ENCODE results near the gene THOC6. TPM values are rescaled to one million over a fixed set of nuclear protein-coding genes. Genes with fewer than 3 reads are reported as not detected.

The THOC6 gene
- total RNA-seq (2014; rRNA removed; shearing (Covaris generic)), result 32.1 and 35.2 TPM in 2 replicates

GRCh38 chr16:3023669-3024478, at the start of gene THOC6, which contains the start of gene HCFC1R1:
TSS of gene THOC6 (plus strand) at chr16:3024035. CDS start at chr16:3024327, 292 bp downstream.
TSS of gene HCFC1R1 (minus strand) at chr16:3023942. CDS start at chr16:3023941, 1 bp downstream.
- DNase-seq (ENCODE audit: low spot score), result peak; percentile 96

- no peak for DNase-seq (ENCODE audit: low spot score)
Measured at GRCh38 chr16:2974319-2975056, 49.3 kb upstream of the THOC6 start.

- DNase-seq (ENCODE audit: low spot score), result no peak
Measured at GRCh38 chr16:2975161-2975795, 48.6 kb upstream of the THOC6 start.

GRCh38 chr16:2976201-2976600, 47.6 kb upstream of the THOC6 start:
- no peak for DNase-seq (ENCODE audit: low spot score)

- DNase-seq (ENCODE audit: low spot score), result no peak
Measured at GRCh38 chr16:2976673-2977072, 47.2 kb upstream of the THOC6 start.

- no peak for DNase-seq (ENCODE audit: low spot score)
Measured at GRCh38 chr16:2977440-2977839, 46.4 kb upstream of the THOC6 start.

- DNase-seq (ENCODE audit: low spot score), result no peak
Measured at GRCh38 chr16:2979669-2980226, 44.1 kb upstream of the THOC6 start.

GRCh38 chr16:2980227-2981176, 43.3 kb upstream of the THOC6 start, which contains the start of gene PKMYT1:
TSS of gene PKMYT1 (minus strand) at chr16:2980446. CDS start at chr16:2979657, 789 bp downstream.
- peak; percentile 79 for DNase-seq (ENCODE audit: low spot score)

- no peak for DNase-seq (ENCODE audit: low spot score)
Measured at GRCh38 chr16:2981177-2981898, 42.5 kb upstream of the THOC6 start.

- DNase-seq (ENCODE audit: low spot score), result no peak
Measured at GRCh38 chr16:2981899-2982250, 42.0 kb upstream of the THOC6 start.

- no peak for DNase-seq (ENCODE audit: low spot score)
Measured at GRCh38 chr16:2982402-2982801, 41.4 kb upstream of the THOC6 start.

- peak; percentile 79 for DNase-seq (ENCODE audit: low spot score)
Measured at GRCh38 chr16:2983706-2984136, 40.1 kb upstream of the THOC6 start.

GRCh38 chr16:2985462-2985861, 38.4 kb upstream of the THOC6 start:
- DNase-seq (ENCODE audit: low spot score), result no peak

GRCh38 chr16:2985893-2986355, 37.9 kb upstream of the THOC6 start:
- no peak for DNase-seq (ENCODE audit: low spot score)

GRCh38 chr16:2986623-2987188, 37.1 kb upstream of the THOC6 start:
- DNase-seq (ENCODE audit: low spot score), result no peak

GRCh38 chr16:2987286-2987685, 36.5 kb upstream of the THOC6 start:
- no peak for DNase-seq (ENCODE audit: low spot score)

- no peak for DNase-seq (ENCODE audit: low spot score)
Measured at GRCh38 chr16:2987833-2988232, 36.0 kb upstream of the THOC6 start.

- DNase-seq (ENCODE audit: low spot score), result no peak
Measured at GRCh38 chr16:2988590-2989099, 35.2 kb upstream of the THOC6 start.

- DNase-seq (ENCODE audit: low spot score), result no peak
Measured at GRCh38 chr16:2990891-2991290, 32.9 kb upstream of the THOC6 start.

Data from A172 (cell line).